ENCODE data around the gene NMUR1.
"Not testable (repeated sequence)": the region's sequence is repeated elsewhere in the genome, so short reads cannot be mapped to it uniquely, and the experiment has no call there.

The NMUR1 gene

GRCh38 chr2:231530099-231531011 lies at the start of gene NMUR1:
Gene NMUR1, minus strand, starts transcription at chr2:231530445. Its CDS starts 84 bp downstream, at chr2:231530361.
- peak; percentile 70 for DNase-seq

- DNase-seq = no peak
These were observed 49.3 kb upstream of the NMUR1 start for GRCh38 chr2:231579560-231579959.

- not testable (repeated sequence) for DNase-seq
These were observed 48.4 kb upstream of the NMUR1 start for GRCh38 chr2:231578655-231579054.

GRCh38 chr2:231576465-231576864 lies 46.2 kb upstream of the NMUR1 start:
- DNase-seq = no peak

- DNase-seq = no peak
These were observed 45.5 kb upstream of the NMUR1 start for GRCh38 chr2:231575612-231576256.

- no peak for DNase-seq
These were observed 43.6 kb upstream of the NMUR1 start for GRCh38 chr2:231573698-231574421.

- no peak for DNase-seq
These were observed 42.9 kb upstream of the NMUR1 start for GRCh38 chr2:231573096-231573495.

GRCh38 chr2:231571661-231572191 lies 41.5 kb upstream of the NMUR1 start:
- no peak for DNase-seq

- not testable (repeated sequence) for DNase-seq
These were observed 40.7 kb upstream of the NMUR1 start for GRCh38 chr2:231570915-231571314.

GRCh38 chr2:231568785-231569435 lies 38.7 kb upstream of the NMUR1 start:
- DNase-seq = no peak

- DNase-seq = no peak
These were observed 38.0 kb upstream of the NMUR1 start for GRCh38 chr2:231568098-231568784.

GRCh38 chr2:231567159-231567558 lies 36.9 kb upstream of the NMUR1 start:
- DNase-seq = no peak

GRCh38 chr2:231565887-231566594 lies 35.8 kb upstream of the NMUR1 start:
- DNase-seq = no peak

GRCh38 chr2:231563378-231563961 lies 33.2 kb upstream of the NMUR1 start:
- DNase-seq = no peak

- DNase-seq = peak; percentile 38
These were observed 27.4 kb upstream of the NMUR1 start for GRCh38 chr2:231557571-231558217.

GRCh38 chr2:231556981-231557380 lies 26.7 kb upstream of the NMUR1 start:
- DNase-seq = no peak

- not testable (repeated sequence) for DNase-seq
These were observed 26.3 kb upstream of the NMUR1 start for GRCh38 chr2:231556496-231556895.

- DNase-seq = no peak
These were observed 24.7 kb upstream of the NMUR1 start for GRCh38 chr2:231554748-231555545.

- DNase-seq = no peak
These were observed 24.1 kb upstream of the NMUR1 start for GRCh38 chr2:231554327-231554726.
